HG03025 (cell line): Measurements from ENCODE around the gene KLF1.
A peak's percentile ranks its signal among the peaks of the same experiment; 100 is the strongest.
"Not testable (repeated sequence)": the region's sequence is repeated elsewhere in the genome, so short reads cannot be mapped to it uniquely, and the experiment has no call there.

Experiments used
- ATAC-seq: cut with Tn5 transposase; IDR thresholded peaks from one replicate; pipeline ENCODE4 v1.9.1; 2021; ENCODE audit warnings: mild to moderate bottlenecking, moderate library complexity; ENCODE audit not compliant: unreplicated experiment, low FRiP score

KLF1 gene

DNA sequence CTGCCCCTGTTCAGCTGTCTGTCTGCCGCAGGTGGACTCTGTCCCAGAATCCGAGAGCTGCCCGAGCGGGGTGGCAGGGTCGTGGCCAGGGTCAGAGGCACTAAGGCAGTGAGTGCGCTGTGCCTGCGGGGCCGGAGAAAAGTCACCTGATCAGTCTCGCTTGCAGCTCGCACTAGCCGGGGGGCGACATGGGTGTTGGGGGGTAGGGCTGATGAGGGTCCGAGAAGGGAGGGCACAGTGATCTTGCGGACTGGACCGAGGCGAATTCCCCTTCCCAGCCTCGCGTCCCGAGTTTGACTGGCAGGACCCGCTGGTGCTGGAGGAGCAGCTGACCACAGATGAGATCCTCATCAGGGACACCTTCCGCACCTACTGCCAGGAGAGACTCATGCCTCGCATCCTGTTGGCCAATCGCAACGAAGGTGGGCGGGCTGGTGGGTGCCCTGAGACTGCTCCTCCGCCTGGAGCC, 4.6 kb upstream of the KLF1 start:
- no peak for ATAC-seq

DNA sequence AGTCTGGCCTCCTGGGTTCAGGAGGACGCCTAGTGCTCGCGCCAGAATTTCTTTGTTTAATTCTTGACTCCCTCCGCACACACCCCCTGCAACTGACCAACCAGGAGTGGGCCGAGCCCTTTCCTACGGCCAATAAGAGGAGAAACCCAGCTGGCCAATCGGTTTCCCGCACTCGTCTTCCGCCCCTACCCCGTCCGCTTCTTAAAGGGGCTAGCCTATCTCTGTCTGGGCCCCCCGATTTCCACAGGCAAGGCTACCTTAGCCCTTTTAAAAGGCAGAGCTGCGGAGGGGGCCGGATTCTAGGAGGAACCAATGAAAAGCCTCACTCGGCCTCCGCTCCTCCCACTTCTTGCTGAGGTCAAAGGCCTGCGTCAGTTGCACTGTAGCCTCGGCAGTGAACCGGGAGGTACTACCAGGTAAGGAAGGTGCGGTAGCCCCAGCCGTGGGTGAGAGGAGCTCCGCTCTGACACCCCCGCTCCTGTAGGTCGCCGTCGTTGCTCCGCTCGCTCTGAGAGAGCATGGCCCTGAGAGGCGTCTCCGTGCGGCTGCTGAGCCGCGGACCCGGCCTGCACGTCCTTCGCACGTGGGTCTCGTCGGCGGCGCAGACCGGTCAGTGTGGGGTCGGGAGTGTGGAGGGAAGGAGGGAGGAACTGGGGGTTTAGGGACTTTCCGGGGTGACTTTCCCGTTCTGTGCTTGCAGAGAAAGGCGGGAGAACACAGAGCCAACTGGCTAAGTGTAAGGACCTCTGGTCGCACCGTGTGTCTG, 4.0 kb upstream of the KLF1 start, which contains the start of gene GCDH:
GCDH (plus strand) TSS at position 374 of the 766 bp plus-strand sequence; CDS start at position 519, 145 bp downstream.
- peak; percentile 93 for ATAC-seq

DNA sequence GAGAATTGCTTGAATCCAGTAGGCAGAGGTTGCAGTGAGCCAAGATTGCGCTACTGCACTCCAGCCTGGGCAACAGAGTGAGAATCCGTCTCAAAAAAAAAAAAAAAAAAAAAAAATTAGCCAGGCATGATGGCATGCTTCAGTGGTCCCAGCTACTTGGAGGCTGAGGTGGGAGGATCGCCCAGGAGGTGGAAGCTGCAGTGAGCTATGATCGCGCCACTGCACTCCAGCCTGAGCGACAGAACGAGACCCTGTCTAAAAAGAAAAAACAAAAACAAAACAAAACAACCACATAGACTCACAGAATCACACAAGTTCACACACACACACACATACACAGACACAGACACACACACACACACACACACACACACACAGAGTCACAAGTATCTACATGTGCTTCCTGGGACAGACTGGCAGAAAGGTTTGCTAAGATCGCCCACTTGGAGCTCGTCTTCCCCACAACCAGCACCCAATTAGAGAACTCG, 3.3 kb upstream of the KLF1 start:
- ATAC-seq: not testable (repeated sequence)

DNA sequence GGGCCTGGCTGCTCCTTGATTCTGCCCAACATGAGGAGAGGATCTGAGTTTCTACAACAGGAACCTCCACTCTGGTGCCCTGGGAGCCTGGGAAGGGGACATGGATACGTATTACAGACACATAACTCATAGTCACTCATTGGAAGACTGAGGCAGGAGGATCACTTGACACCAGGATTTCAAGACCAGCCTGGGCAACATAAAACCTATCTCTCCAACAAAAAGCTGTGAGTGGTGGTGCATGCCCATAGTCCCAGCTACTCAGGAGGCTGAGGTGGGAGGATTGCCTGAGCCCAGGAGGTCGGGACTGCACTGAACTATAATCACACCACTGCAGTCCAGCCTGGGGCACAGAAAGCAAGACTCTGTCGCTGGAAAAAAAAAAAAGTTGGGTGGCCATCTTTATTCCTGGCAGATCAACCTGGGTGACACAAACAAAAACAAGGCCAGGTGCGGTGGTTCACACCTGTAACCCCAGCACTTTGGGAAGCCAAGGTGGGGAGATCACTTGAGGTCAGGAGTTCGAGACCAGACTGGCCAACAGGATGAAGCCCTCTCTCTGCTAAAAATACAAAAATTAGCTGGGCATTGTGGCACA, 1.1 kb upstream of the KLF1 start:
- ATAC-seq: no peak

DNA sequence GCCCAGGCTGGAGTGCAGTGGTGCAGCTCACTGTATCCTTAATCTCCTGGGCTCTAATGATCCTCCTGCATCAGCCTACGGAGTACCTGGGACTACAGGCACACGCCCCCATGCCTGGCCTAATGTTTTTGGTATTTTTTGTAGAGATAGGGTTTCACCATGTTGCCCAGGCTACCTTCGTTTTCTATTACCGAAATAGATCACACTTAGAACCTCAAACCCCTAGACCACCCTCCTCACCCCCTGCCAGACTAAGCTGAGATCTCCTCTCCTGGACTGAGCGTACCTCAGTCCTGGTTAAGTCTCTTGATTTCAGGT, 391 bp downstream of the KLF1 start:
- no peak for ATAC-seq

DNA sequence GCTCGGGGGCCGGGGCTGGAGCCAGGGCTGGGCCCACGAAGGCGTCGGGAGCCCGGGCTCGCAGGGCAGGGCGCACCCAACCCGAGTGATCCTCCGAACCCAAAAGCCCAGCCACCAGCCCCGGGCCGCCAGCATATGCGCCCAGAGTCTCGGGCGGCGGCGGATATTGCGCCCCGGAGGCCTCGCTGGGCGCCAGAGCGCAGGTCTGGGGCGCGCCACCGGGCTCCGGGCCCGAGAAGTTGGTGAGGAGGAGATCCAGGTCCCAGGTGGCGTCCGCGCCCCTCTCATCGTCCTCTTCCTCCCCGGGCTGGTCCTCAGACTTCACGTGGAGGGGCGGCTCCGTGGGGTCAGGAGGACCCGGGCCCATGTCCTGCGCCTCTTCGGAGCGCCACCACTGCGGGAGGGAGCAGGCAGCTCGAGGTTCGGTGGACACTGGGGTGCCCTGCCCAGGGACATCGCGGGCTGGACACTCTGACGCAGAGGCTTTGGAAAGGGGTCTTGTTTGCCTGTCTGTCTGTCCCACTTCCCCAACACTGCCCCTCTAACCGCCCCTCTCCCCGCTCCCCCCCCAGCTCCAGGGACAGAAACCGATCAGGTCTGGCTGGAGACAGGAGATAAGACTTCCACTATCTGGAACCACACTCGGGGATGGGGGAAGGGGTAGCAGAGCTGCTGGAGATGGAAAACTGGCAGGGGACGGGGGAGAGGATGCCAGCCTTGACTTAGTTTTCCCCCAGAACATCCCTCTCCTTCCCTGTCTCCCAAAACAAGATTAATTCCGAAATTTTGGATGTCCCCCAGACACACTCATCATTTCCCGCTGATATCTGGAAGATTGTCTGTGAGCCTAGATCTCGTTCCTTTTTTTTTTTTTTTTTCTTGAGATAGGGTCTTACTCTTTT, 1.0 kb downstream of the KLF1 start:
- no peak for ATAC-seq

DNA sequence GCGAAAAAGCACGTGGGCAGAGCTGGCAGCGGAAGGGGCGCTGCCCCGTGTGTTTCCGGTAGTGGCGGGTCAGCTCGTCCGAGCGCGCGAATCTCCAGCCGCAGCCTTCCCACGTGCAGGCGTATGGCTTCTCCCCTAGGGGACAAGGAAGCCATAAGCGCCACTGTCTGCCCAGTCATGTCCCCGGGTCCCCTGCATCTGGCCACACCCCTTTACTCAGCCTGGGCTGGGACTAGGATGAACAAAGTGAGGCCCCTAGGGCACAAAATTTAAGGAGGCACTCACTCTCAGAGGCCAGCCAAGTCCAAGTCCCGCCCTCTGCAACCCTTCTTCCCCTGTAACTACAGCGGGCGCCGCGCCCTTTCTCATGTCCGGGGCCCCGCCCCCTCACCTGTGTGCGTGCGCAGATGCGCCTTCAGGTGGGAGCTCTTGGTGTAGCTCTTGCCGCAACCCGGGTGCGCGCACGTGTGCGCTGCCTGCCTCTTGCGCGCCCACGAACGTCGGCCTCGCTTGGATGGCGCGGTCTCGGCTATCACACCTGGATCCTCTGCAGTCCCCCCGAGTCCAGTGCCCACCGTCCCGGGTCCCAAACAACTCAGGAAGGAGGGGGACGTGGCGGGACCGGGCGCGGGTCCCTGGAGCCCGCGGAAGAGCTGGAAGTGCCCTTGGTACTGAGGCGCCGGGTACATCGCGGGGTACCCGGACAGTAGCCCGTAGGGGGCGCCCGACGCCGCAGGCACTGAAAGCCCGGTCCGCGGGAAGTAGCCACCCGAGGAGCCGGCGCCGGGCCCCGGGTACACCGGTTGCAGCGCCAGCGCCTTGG, 1.9 kb downstream of the KLF1 start:
- no peak for ATAC-seq

DNA sequence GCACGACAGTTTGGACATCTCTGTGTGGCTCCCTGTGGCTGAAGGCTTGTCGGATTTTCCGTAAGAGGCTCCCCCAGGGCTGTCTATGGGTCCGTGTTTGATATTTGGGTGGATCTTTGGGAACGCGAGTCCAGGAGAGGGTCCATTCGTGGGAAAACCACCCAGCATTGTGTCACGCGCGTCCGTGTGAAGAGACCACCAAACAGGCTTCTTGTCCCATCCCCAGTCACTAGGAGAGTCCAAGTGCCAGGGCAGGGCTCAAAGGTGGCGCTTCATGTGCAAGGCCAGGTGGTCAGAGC, 2.4 kb downstream of the KLF1 start:
- ATAC-seq: no peak

DNA sequence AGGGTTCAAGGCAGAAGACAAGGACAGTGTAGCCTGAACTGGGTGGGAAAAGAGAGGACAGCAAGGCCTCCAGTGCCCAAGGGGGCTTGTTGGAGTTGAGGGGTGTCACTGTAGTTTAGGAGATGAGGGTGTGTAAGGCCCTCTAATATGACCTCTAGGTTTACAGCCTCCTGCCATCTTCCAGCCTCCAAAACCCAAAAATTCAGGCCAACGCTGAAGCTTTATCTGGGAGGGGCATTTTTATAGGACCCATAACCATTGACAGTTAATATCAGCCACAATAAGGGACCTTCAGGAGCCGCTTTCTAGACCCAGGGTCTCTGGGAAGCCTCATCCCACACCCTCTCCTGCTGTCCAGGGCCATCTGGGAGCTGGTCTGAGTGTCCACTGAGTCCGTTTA, 2.8 kb downstream of the KLF1 start:
- no peak for ATAC-seq

DNA sequence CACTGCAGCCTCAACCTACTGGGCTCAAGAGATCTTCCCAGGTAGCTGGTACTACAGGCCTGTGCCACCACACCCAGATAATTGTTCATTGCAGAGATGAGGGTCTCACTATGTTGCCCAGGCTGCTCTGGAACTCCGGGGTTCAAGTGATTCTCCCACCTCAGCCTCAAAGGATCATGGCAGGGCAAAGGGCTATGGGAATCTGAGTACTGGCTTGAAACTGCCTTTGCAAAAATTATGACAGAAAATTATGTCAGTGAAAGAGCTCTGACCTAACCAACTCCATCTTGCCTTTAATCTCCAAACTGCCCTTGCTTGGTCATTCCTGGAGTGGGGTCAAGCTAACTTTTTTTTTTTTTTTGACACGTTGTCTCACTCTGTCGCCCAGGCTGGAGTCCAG, 4.4 kb downstream of the KLF1 start:
- no peak for ATAC-seq

DNA sequence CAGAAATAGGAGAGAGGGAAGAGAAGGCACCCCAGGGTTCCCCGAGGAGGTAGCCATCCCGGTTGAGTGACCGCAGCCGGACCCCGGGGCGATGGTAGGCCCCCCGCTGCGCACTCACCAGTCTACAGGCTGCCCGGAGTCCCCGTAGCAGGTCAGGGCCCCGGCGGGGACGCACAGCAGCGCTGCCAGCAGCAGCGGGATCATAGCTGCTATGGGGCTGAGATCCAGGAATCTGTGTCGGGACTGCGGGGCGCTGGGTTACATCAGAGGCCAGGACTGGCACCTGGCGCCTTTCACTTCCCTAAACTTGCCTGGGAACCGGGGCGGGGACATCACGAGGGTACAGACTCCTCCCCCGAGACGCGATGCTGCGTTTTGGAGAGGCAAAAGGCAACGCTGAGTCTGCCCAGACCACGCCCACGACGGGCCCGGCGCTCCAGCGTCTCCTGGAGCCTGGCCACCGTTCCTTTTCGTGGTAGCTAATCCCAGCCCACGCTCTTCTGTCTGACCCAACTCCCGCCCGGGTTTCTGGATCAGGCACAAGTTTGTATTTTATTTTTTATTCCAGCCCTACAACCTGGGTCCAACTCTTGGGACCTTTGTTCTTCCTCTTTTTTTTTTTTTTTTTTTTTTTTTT, 5.7 kb downstream of the KLF1 start, which contains the start of gene DNASE2:
DNASE2 (minus strand) TSS at position 278 of the 637 bp plus-strand sequence; CDS start at position 204, 74 bp downstream.
- ATAC-seq: peak; percentile 52

DNA sequence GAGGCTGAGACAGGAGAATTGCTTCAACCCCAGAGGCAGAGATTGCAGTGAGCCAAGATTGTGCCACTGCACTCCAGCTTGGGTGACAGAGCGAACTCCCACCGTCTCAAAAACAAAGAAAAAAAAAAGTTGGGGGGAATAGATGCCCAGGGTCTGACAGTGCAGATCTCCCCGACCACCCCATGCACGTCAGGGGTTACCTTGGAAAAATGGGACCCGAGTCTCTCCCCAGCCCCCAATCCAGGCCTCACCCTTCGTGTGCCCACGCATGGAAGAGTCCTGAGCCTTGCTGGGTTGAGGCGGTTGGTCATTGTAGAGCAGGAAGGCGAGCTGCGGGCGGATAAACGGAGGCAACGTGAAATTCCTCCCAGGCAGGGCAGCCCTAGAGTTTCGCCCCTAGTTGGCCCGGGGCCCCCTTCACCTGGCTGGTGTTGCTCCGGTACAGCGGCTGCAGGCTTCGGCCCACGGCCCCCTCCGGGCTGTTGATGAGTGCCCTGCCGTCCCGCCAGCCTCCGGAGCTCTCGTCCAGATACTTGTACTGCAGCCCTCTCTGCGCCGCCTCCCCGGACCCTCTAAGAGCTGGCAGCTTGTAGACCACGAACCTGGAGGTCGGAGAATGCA, 6.3 kb downstream of the KLF1 start:
- ATAC-seq: no peak

DNA sequence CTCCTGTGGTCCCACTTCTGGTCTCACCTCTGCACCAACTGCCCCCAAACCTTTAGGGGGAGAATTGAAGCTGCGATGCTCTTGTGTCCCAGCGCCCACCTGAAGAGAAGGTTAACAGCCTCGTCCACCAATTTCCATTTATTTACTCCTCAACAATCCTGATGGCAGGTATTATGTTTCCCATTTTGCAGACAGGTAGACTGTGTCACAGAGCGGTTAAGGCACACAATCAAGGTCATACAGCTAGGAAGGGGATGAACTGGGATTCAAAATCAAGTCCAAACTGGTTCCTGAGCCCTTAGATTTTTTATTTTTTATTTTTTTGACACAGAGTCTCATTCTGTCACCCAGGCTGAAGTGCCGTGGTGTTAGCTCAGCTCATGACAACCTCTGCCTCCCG, 11.9 kb downstream of the KLF1 start:
- no peak for ATAC-seq

DNA sequence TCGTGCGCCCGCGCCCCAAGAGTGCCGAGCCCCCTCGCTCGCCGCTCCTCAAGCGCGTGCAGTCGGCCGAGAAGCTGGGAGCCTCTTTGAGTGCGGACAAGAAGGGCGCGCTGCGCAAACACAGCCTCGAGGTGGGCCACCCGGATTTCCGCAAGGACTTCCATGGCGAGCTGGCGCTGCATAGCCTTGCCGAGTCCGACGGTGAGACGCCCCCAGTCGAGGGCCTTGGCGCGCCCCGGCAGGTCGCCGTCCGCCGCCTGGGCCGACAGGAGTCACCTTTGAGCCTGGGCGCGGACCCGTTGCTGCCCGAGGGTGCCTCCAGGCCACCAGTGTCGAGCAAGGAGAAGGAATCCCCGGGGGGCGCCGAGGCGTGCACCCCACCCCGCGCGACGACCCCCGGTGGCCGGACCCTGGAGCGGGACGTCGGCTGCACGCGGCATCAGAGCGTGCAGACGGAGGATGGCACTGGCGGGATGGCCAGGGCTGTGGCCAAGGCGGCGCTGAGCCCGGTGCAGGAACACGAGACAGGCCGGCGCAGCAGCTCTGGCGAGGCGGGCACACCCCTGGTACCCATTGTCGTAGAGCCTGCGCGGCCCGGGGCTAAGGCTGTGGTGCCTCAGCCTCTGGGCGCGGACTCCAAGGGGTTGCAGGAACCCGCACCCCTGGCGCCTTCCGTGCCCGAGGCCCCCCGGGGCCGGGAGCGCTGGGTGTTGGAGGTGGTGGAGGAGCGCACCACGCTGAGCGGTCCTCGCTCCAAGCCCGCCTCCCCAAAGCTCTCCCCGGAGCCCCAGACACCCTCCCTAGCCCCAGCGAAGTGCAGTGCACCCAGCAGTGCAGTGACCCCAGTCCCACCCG, 12.9 kb downstream of the KLF1 start:
- no peak for ATAC-seq

DNA sequence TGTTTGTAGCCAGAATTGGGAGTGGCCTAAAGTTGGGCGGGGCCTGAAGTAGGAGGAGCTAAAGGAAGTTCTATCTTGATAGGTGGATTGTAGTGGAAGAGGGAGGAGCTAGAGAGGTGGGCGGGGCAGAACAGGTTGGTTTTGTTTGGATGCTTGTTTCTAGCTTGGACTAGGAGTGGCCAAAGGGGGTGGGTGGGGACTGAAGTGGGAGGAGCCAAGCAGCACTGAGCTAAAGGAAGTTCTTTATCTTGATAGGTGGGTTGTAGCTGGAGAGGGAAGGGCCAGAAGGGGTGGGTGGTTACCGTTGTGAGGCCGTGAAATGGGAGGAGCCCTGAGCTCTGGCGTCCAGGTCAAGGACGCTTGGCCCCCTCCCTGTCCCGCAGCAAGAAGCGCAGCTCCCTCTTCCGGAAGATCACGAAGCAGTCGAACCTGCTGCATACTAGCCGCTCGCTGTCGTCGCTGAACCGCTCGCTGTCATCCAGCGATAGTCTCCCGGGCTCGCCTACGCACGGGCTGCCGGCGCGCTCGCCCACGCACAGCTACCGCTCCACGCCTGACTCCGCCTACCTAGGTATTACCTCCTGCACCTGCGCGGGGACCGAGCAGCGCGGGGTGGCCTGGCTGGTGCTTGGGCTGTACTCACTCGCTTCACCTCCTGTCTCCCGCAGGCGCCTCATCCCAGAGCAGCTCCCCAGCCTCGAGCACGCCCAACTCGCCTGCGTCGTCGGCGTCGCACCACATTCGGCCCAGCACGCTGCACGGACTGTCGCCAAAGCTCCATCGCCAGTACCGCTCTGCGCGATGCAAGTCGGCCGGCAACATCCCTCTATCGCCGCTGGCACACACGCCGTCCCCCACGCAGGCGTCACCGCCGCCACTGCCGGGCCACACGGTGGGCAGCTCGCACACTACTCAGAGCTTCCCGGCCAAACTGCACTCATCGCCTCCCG, 13.8 kb downstream of the KLF1 start:
- no peak for ATAC-seq

DNA sequence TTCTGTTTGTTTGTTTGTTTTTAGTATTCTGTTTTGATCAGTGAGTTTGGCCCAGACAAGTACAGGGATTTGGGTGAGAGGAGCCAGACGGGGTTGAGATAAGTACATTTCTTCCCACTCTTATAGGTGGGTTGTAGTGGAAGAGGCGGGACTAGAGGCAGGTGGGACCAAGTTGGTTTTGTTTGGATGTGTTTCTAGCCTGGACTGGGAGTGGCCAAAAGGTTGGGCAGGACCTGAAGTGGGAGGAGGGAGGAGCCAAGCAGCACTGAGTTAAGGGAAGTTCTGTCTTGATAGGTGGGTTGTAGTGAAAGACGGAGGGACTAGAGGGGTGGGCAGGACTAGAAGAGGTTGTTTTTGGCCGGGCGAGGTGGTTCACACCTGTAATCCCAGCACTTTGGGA, 14.7 kb downstream of the KLF1 start:
- ATAC-seq: no peak

DNA sequence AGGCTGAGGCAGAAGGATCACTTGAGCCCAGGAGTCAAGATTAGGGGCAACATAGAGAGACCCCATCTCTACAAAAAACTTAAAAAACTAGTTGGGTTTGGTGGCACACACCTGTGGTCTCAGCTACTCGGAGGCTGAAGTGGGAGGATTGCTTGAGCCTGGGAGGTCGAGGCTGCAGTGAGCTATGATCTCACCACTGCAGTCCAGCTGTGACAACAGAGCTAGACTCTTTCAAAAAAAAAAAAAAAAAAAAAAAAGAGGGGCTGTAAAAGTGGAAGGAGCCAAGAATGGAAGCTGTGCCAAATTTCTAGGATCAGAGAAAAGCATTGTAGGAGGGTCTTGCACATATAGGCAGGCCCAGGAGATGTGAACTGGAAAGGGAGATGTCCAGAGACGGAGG, 15.3 kb downstream of the KLF1 start:
- no peak for ATAC-seq
